GM21381 (cell line): ENCODE measurements around the gene GPATCH1.
"Not testable (repeated sequence)": the region's sequence is repeated elsewhere in the genome, so short reads cannot be mapped to it uniquely, and the experiment has no call there.

Source experiments
- ATAC-seq: cut with Tn5 transposase; IDR thresholded peaks from one replicate; pipeline ENCODE4 v1.9.1; 2021; ENCODE audit warnings: mild to moderate bottlenecking, moderate library complexity; ENCODE audit not compliant: unreplicated experiment

The GPATCH1 gene

GRCh38 chr19:33080761-33081681 is at the start of gene GPATCH1:
Gene GPATCH1 (plus strand): TSS chr19:33081181. CDS start chr19:33081194, 13 bp downstream.
- ATAC-seq, result peak; percentile 93

- ATAC-seq, result no peak
Observed at GRCh38 chr19:33032218-33032781, 48.7 kb upstream of the GPATCH1 start.

GRCh38 chr19:33035461-33035860 is 45.5 kb upstream of the GPATCH1 start:
- no peak for ATAC-seq

- not testable (repeated sequence) for ATAC-seq
Observed at GRCh38 chr19:33036370-33037167, 44.4 kb upstream of the GPATCH1 start.

GRCh38 chr19:33037168-33038025 is 43.6 kb upstream of the GPATCH1 start:
- ATAC-seq, result not testable (repeated sequence)

- no peak for ATAC-seq
Observed at GRCh38 chr19:33039108-33039599, 41.8 kb upstream of the GPATCH1 start.

- no peak for ATAC-seq
Observed at GRCh38 chr19:33039815-33040214, 41.2 kb upstream of the GPATCH1 start.

- ATAC-seq, result no peak
Observed at GRCh38 chr19:33040994-33041827, 39.8 kb upstream of the GPATCH1 start.

GRCh38 chr19:33041828-33042160 is 39.2 kb upstream of the GPATCH1 start:
- ATAC-seq, result not testable (repeated sequence)

- no peak for ATAC-seq
Observed at GRCh38 chr19:33047422-33047821, 33.6 kb upstream of the GPATCH1 start.

GRCh38 chr19:33048806-33049676 is 31.9 kb upstream of the GPATCH1 start:
- ATAC-seq, result no peak

GRCh38 chr19:33050110-33050509 is 30.9 kb upstream of the GPATCH1 start:
- ATAC-seq, result no peak

GRCh38 chr19:33052352-33052972 is 28.5 kb upstream of the GPATCH1 start:
- ATAC-seq, result no peak

- no peak for ATAC-seq
Observed at GRCh38 chr19:33054623-33055022, 26.4 kb upstream of the GPATCH1 start.

- ATAC-seq, result no peak
Observed at GRCh38 chr19:33055718-33056117, 25.3 kb upstream of the GPATCH1 start.

GRCh38 chr19:33060586-33060985 is 20.4 kb upstream of the GPATCH1 start:
- no peak for ATAC-seq

- ATAC-seq, result no peak
Observed at GRCh38 chr19:33062902-33063301, 18.1 kb upstream of the GPATCH1 start.

GRCh38 chr19:33063356-33063752 is 17.6 kb upstream of the GPATCH1 start:
- no peak for ATAC-seq
